Natural killer cell (primary cell): ENCODE measurements around the gene DAZAP1. TPM values are rescaled to one million over a fixed set of nuclear protein-coding genes. Genes with fewer than 3 reads are reported as not detected.

Experiments
- ATAC-seq, 3 donors: fragments of 150-1000 bp in 2 of 3; fragments of 200-7000 bp in 1 of 3; cut with Tn5 transposase; 1 replicate in 1 of 3; 2 replicates in 2 of 3; pipeline ENCODE4 v1.10.0; 2021; ENCODE audit warnings: mild to moderate bottlenecking in 2 of 3, moderate library complexity in 2 of 3
- DNase-seq, 2 donors: peaks; one replicate each; pipeline versions ENCODE4 v3.0.0 to v3.0.0-alpha.2; 2013 to 2021; ENCODE audit warnings: mixed read lengths in 1 of 2
- H3K27ac ChIP-seq: one replicate; pipeline ENCODE4 v1.5.1; 2013; ENCODE audit warnings: mild to moderate bottlenecking, low read length
- H3K27me3 ChIP-seq: one replicate; pipeline ENCODE4 v1.6.1; 2013; ENCODE audit warnings: low read length; ENCODE audit not compliant: control insufficient read depth, insufficient read depth
- H3K36me3 ChIP-seq: one replicate; pipeline ENCODE4 v1.6.1; 2013; ENCODE audit warnings: low read length; ENCODE audit not compliant: control insufficient read depth, insufficient read depth
- H3K4me1 ChIP-seq: one replicate; pipeline ENCODE4 v1.6.1; 2013; ENCODE audit warnings: low read length; ENCODE audit not compliant: control insufficient read depth, insufficient read depth
- H3K4me3 ChIP-seq: one replicate; pipeline ENCODE4 v1.5.1; 2013; ENCODE audit warnings: low read length
- H3K9me3 ChIP-seq: one replicate; pipeline ENCODE4 v1.6.1; 2013; ENCODE audit warnings: low read length; ENCODE audit not compliant: control insufficient read depth, insufficient read depth
- H3K27ac Mint-ChIP-seq, 2 donors: one replicate each; pipeline ENCODE4 v1.8.0; 2022; ENCODE audit warnings: mild to moderate bottlenecking in 2 of 2, mixed read lengths in 2 of 2, moderate library complexity in 1 of 2
- H3K27me3 Mint-ChIP-seq, 2 donors: one replicate each; pipeline ENCODE4 v1.8.0; 2022; ENCODE audit warnings: low read depth in 2 of 2, mixed read lengths in 2 of 2
- H3K36me3 Mint-ChIP-seq: one replicate; pipeline ENCODE4 v1.8.0; 2022; ENCODE audit warnings: mixed read lengths
- H3K4me1 Mint-ChIP-seq, 2 donors: one replicate each; pipeline ENCODE4 v1.8.0; 2022; ENCODE audit warnings: mixed read lengths in 2 of 2
- H3K4me3 Mint-ChIP-seq: one replicate; pipeline ENCODE4 v1.8.0; 2022; ENCODE audit warnings: mild to moderate bottlenecking, moderate library complexity, mixed read lengths
- H3K9me3 Mint-ChIP-seq, 2 donors: one replicate each; pipeline ENCODE4 v1.8.0; 2022; ENCODE audit warnings: mixed read lengths in 2 of 2
- CTCF ChIP-seq: fragments of 200-600 bp; IDR thresholded peaks from one replicate; pipeline ENCODE4 v1.8.0; 2022; ENCODE audit warnings: antibody characterized with exemption
- WGBS: methylation state at CpG from one replicate; pipeline ENCODE4 v1.1.7; 2013; ENCODE audit warnings: missing lambda C conversion rate; ENCODE audit not compliant: insufficient coverage; 5-methylcytosine and 5-hydroxymethylcytosine counted together
- intact Hi-C: fragments of 100-400 bp; cut with micrococcal nuclease; formaldehyde crosslinking; loops from one replicate; pipeline ENCODE4 v1.14.2; 2022
- total RNA-seq, 4 donors: library from RNA; stranded (reverse); fragments of 120-200 nt in 1 of 4; gene quantifications; one replicate each; pipeline versions ENCODE4 v1.2.3 to v1.2.4, GENCODE V29; 2013 to 2022

The DAZAP1 gene
- total RNA-seq, 3 donors from 2014 or later (not counting 1 experiment from before 2014, with no cell fraction given), result 166 to 207 (median 170) TPM

DNA sequence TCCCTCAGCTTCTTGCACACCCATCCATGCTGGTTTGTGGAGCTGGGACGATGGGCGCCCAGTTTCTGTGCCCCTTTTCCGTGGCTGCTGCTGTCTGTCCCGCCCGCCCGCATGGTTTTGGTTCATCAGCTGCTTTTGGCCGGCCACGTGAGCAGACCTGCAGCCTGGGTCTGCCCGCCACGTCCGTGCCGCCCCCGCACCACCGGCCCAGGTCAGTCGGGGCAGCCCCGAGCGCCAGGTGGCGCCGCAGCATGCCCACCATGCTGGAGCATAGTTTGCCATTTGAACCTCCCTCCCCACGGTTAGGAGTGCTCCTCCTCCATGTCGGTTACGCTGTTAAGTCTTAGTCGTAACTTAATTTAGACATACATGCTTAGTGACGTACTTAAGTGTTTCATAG, 15.6 kb downstream of the DAZAP1 start:
- H3K36me3 ChIP-seq, result peaks cover 75% of the 10 kb centered on the region
- no peak overlapping the region for H3K27ac ChIP-seq
- intact Hi-C loops, result no loop called here
- no peak for ATAC-seq
- H3K27me3 Mint-ChIP-seq, result no peaks in the 10 kb centered on the region
- H3K4me1 Mint-ChIP-seq, result peaks cover 7 to 10% of the 10 kb centered on the region in 2 donors
- peak overlapping the region in 1 of 2 donors; percentile 52 for H3K27ac Mint-ChIP-seq
- no peak for TF ChIP-seq CTCF
- H3K27me3 ChIP-seq, result no peaks in the 10 kb centered on the region
- H3K9me3 ChIP-seq, result no peaks in the 10 kb centered on the region
- DNase-seq, result no peak
- H3K36me3 Mint-ChIP-seq, result peaks cover 5% of the 10 kb centered on the region
- WGBS, result 96% methylated on average over 23 of the region's 24 CpGs
- no peak overlapping the region for H3K4me3 ChIP-seq
- no peak overlapping the region for H3K4me3 Mint-ChIP-seq
- peaks cover under 1% of the 10 kb centered on the region for H3K4me1 ChIP-seq
- H3K9me3 Mint-ChIP-seq, result no peaks in the 10 kb centered on the region

- Mint-ChIP-seq H3K27ac (peak overlapping the region in 1 of 2 donors; percentile 52), H3K9me3 (no peaks in the 10 kb centered on the region), H3K27me3 (no peaks in the 10 kb centered on the region), H3K4me1 (peaks cover 7 to 10% of the 10 kb centered on the region in 2 donors), H3K4me3 (no peak overlapping the region), H3K36me3 (peaks cover 5% of the 10 kb centered on the region)
- H3K4me3 ChIP-seq, result no peak overlapping the region
- ATAC-seq (peak in 1 of 3 donors; percentile 23), DNase-seq (no peak)
- no peaks in the 10 kb centered on the region for H3K27me3 ChIP-seq
- no peaks in the 10 kb centered on the region for H3K9me3 ChIP-seq
- H3K36me3 ChIP-seq, result peaks cover 70% of the 10 kb centered on the region
- no peak for TF ChIP-seq CTCF
- 97% methylated on average over 40 of the region's 40 CpGs for WGBS
- H3K4me1 ChIP-seq, result no peaks in the 10 kb centered on the region
- no peak overlapping the region for H3K27ac ChIP-seq
- intact Hi-C loops, result no loop called here
Observed at GRCh38 chr19:1423436-1424191, 16.2 kb downstream of the DAZAP1 start.

- Histone ChIP-seq H3K4me3 (no peak overlapping the region), H3K27me3 (no peaks in the 10 kb centered on the region), H3K27ac (no peak overlapping the region), H3K9me3 (no peaks in the 10 kb centered on the region), H3K36me3 (peaks cover 69% of the 10 kb centered on the region), H3K4me1 (no peaks in the 10 kb centered on the region)
- Mint-ChIP-seq H3K4me1 (peaks cover 1 to 8% of the 10 kb centered on the region in 2 donors), H3K27me3 (no peaks in the 10 kb centered on the region), H3K36me3 (peaks cover 3% of the 10 kb centered on the region), H3K27ac (no peak overlapping the region), H3K9me3 (no peaks in the 10 kb centered on the region), H3K4me3 (no peak overlapping the region)
- intact Hi-C loops, result no loop called here
- ATAC-seq (no peak), DNase-seq (no peak)
- no peak for TF ChIP-seq CTCF
- 95% methylated on average over 39 of the region's 42 CpGs for WGBS
Observed at GRCh38 chr19:1424192-1424955, 17.0 kb downstream of the DAZAP1 start.
